GM12878 (cell line): Measurements from ENCODE around the gene TRAF3. TPM values are rescaled to one million over a fixed set of nuclear protein-coding genes. Genes with fewer than 3 reads are reported as not detected.

ENCODE experiments used
- ATAC-seq: fragments of 200-7000 bp; cut with Tn5 transposase; 3 replicates; pipeline ENCODE4 v1.9.1; 2020; ENCODE audit warnings: mild to moderate bottlenecking, moderate library complexity
- BruUV-seq: library from RNA; stranded (reverse); fragments of 400-500 nt; replicated peaks from 2 replicates; lab custom pipeline; 2021; lab: Mats Ljungman, UMichigan
- CTCF ChIA-PET: fragments of 300-600 bp; sonication (Branson Sonifier 250); formaldehyde crosslinking; extraction: SDS; loops from one replicate; lab custom pipeline; 2021; ENCODE audit warnings: inconsistent platforms; lab: Yijun Ruan, JAX
- POLR2A ChIA-PET: fragments of 350-600 bp; formaldehyde crosslinking; extraction: SDS; loops from one replicate; lab custom pipeline; 2021; ENCODE audit warnings: inconsistent platforms; lab: Charles Lee
- RAD21 ChIA-PET: fragments of 300-600 bp; sonication (Branson Sonifier 250); formaldehyde crosslinking; loops from one replicate; lab custom pipeline; 2023; ENCODE audit warnings: antibody characterized with exemption; ENCODE audit not compliant: unreplicated experiment; lab: Charles Lee
- SMC1A ChIA-PET: fragments of 300-600 bp; sonication (Branson Sonifier 250); formaldehyde crosslinking; loops from one replicate; lab custom pipeline; 2023; ENCODE audit not compliant: unreplicated experiment, uncharacterized antibody; lab: Charles Lee
- DNase-seq: peaks from one replicate; pipeline ENCODE4 v3.0.0-alpha.2; 2011; ENCODE audit warnings: low read depth, low spot score
- FAIRE-seq: peaks from 3 replicates; lab custom pipeline; 2011; peaks lifted over from hg19 to GRCh38; lab: Jason Lieb, UNC
- H2AFZ ChIP-seq: 2 replicates; pipeline ENCODE4 v1.6.0; 2011; ENCODE audit warnings: low read depth, low read length, control low read depth; ENCODE audit not compliant: control insufficient read depth
- H3K27ac ChIP-seq: 2 replicates; pipeline ENCODE4 v1.5.1; 2011; ENCODE audit warnings: control low read depth; ENCODE audit not compliant: control insufficient read depth, insufficient read depth
- H3K27me3 ChIP-seq, 2 experiments: replicated peaks in 1 of 2; 2 replicates each; pipeline versions ENCODE4 v1.6.0 to v1.6.1; 2011; ENCODE audit warnings: low read length in 1 of 2; ENCODE audit not compliant: control insufficient read depth in 2 of 2, insufficient read depth in 2 of 2
- H3K36me3 ChIP-seq, 2 experiments: 2 replicates each; pipeline ENCODE4 v1.5.1; 2011; ENCODE audit warnings: low read length in 1 of 2; ENCODE audit not compliant: control insufficient read depth in 2 of 2, insufficient read depth in 2 of 2
- H3K4me1 ChIP-seq: 2 replicates; pipeline ENCODE4 v1.6.1; 2011; ENCODE audit warnings: mild to moderate bottlenecking, low read length, moderate library complexity, mixed read lengths; ENCODE audit not compliant: control insufficient read depth, insufficient read depth
- H3K4me2 ChIP-seq: 2 replicates; pipeline ENCODE4 v1.6.0; 2011; ENCODE audit warnings: control low read depth; ENCODE audit not compliant: control insufficient read depth, insufficient read depth
- H3K4me3 ChIP-seq: fragments of 200-600 bp; sonication (generic); 2 replicates; pipeline ENCODE4 v1.5.1; 2016
- H3K79me2 ChIP-seq: 2 replicates; pipeline ENCODE4 v1.6.0; 2011; ENCODE audit warnings: low read length; ENCODE audit not compliant: control insufficient read depth, insufficient read depth
- H3K9ac ChIP-seq: 2 replicates; pipeline ENCODE4 v1.8.0; 2011; ENCODE audit warnings: low read length, control low read depth, mixed read lengths; ENCODE audit not compliant: control insufficient read depth, insufficient read depth
- H3K9me3 ChIP-seq: replicated peaks from 3 replicates; pipeline ENCODE4 v1.5.1; 2011; ENCODE audit warnings: mild to moderate bottlenecking, low read length; ENCODE audit not compliant: control insufficient read depth, insufficient read depth
- H4K20me1 ChIP-seq: 2 replicates; pipeline ENCODE4 v1.6.0; 2011; ENCODE audit not compliant: control insufficient read depth, insufficient read depth
- BACH1 ChIP-seq: fragments of 450-650 bp; IDR thresholded peaks from 2 replicates; pipeline ENCODE4 v1.6.1; 2017; ENCODE audit warnings: mild to moderate bottlenecking, borderline replicate concordance
- CTCF ChIP-seq, 3 experiments: IDR thresholded peaks in 2 of 3; conservative IDR thresholded peaks in 1 of 3; 2 replicates each; pipeline ENCODE4 v1.5.1; 2011; ENCODE audit warnings: low read depth in 3 of 3, low read length in 3 of 3, mild to moderate bottlenecking in 3 of 3, control low read depth in 2 of 3, moderate library complexity in 2 of 3, inconsistent platforms in 1 of 3, mixed read lengths in 1 of 3; ENCODE audit not compliant: control insufficient read depth in 2 of 3, insufficient read depth in 1 of 3; ENCODE audit errors: extremely low read depth in 1 of 3
- DPF2 ChIP-seq: fragments of 450-650 bp; IDR thresholded peaks from 2 replicates; pipeline ENCODE4 v1.6.1; 2017; ENCODE audit warnings: mild to moderate bottlenecking
- HDAC2 ChIP-seq: fragments of 200-600 bp; sonication (generic); IDR thresholded peaks from 2 replicates; pipeline ENCODE4 v1.6.1; 2017
- HSF1 ChIP-seq: fragments of 150-350 bp; IDR thresholded peaks from 2 replicates; pipeline ENCODE4 v1.6.1; 2014; ENCODE audit warnings: mild to moderate bottlenecking, low read depth, low read length
- JUND ChIP-seq: IDR thresholded peaks from 2 replicates; pipeline ENCODE4 v1.6.1; 2012; ENCODE audit warnings: low read depth, mild to moderate bottlenecking, low read length, improper control_type of control experiment, moderate library complexity
- LARP7 ChIP-seq: fragments of 450-650 bp; IDR thresholded peaks from 2 replicates; pipeline ENCODE4 v1.6.1; 2017; ENCODE audit warnings: mild to moderate bottlenecking
- MEF2B ChIP-seq: fragments of 450-650 bp; IDR thresholded peaks from 2 replicates; pipeline ENCODE4 v1.6.1; 2018; ENCODE audit warnings: mild to moderate bottlenecking, moderate library complexity; ENCODE audit not compliant: partially characterized antibody, poor library complexity, severe bottlenecking
- MLLT1 ChIP-seq: fragments of 450-650 bp; IDR thresholded peaks from 2 replicates; pipeline ENCODE4 v1.6.1; 2016; ENCODE audit warnings: mild to moderate bottlenecking
- MTA2 ChIP-seq: fragments of 450-650 bp; IDR thresholded peaks from 2 replicates; pipeline ENCODE4 v1.6.1; 2016; ENCODE audit warnings: low read depth, mild to moderate bottlenecking, moderate library complexity
- NBN ChIP-seq: fragments of 450-650 bp; IDR thresholded peaks from 2 replicates; pipeline ENCODE4 v1.6.1; 2016
- NFYB ChIP-seq: IDR thresholded peaks from 2 replicates; pipeline ENCODE4 v1.6.1; 2011; ENCODE audit warnings: low read depth, mild to moderate bottlenecking, low read length, improper control_type of control experiment, moderate library complexity; ENCODE audit not compliant: insufficient read depth
- TARDBP ChIP-seq: IDR thresholded peaks from 2 replicates; pipeline ENCODE4 v1.6.1; 2016; ENCODE audit warnings: borderline replicate concordance
- YY1 ChIP-seq: IDR thresholded peaks from 2 replicates; pipeline ENCODE4 v1.6.1; 2011; ENCODE audit warnings: low read depth, mild to moderate bottlenecking, low read length
- ZNF207 ChIP-seq: fragments of 450-650 bp; IDR thresholded peaks from 2 replicates; pipeline ENCODE4 v1.6.1; 2014; ENCODE audit warnings: antibody characterized with exemption, mild to moderate bottlenecking, borderline replicate concordance
- ZNF592 ChIP-seq: fragments of 450-650 bp; IDR thresholded peaks from 2 replicates; pipeline ENCODE4 v1.6.1; 2017; ENCODE audit warnings: mild to moderate bottlenecking, moderate library complexity
- WGBS: methylation state at CpG from one replicate; pipeline ENCODE4 v1.1.6; 2016; ENCODE audit warnings: low lambda C conversion rate; ENCODE audit not compliant: insufficient replicate concordance, insufficient coverage; ENCODE audit errors: missing lambda C conversion rate; 5-methylcytosine and 5-hydroxymethylcytosine counted together
- in situ Hi-C: fragments of 300-500 bp; cut with MboI; formaldehyde crosslinking; loops from 9 replicates; pipeline ENCODE4 v1.14.3; 2018; ENCODE audit warnings: mixed read lengths
- intact Hi-C: fragments of 100-400 bp; cut with micrococcal nuclease; formaldehyde crosslinking; loops from one replicate; pipeline ENCODE4 v1.14.2; 2022; ENCODE audit not compliant: unreplicated experiment
- polyA plus RNA-seq, 11 experiments: library from polyadenylated mRNA; depleted of rRNA in 4 of 11; unstranded in 6 of 11; stranded (reverse) in 5 of 11; fragments of >200 nt; fragmentation: Nextera tagmentation in 4 of 11; fragmentation: Illumina TruSeq in 1 of 11; extraction: Ambion mirVana in 4 of 11; extraction: Trizol in 1 of 11; gene quantifications; 1 replicate in 1 of 11; 2 replicates in 10 of 11; pipeline versions ENCODE4 v1.2.1 to v1.2.3, GENCODE V29; 2011 to 2016; ENCODE audit warnings: inconsistent platforms in 2 of 11, missing spikeins in 2 of 11, low read depth in 1 of 11
- total RNA-seq, 4 experiments: library from RNA; depleted of rRNA in 3 of 4; stranded (reverse); fragments of >200 nt in 3 of 4; fragmentation: Illumina TruSeq in 1 of 4; extraction: Trizol in 1 of 4; gene quantifications; 2 replicates each; pipeline versions ENCODE4 v1.2.1 to v1.2.3, GENCODE V29; 2013 to 2021

Gene TRAF3
- total and polyA plus RNA-seq, 10 of the 15 experiments (the other 5 are each of a cell fraction or from before 2014, with no cell fraction given), result 3.0 to 70.1 (median 36.5) TPM

GRCh38 chr14:102809870-102810269 lies 32.6 kb downstream of the TRAF3 start:
- Histone ChIP-seq H3K4me3 (no peak overlapping the region), H3K27me3 (no peaks in the 10 kb centered on the region), H3K4me2 (no peak overlapping the region; the same call in 1 of the 2 replicates), H3K9me3 (no peaks in the 10 kb centered on the region), H2AFZ (no peak overlapping the region), H3K27ac (peak overlapping the region; percentile 42; the same call in 1 of the 2 replicates), H3K4me1 (peaks cover 79% of the 10 kb centered on the region), H3K9ac (no peak overlapping the region), H4K20me1 (no peaks in the 10 kb centered on the region), H3K79me2 (peaks cover 96% of the 10 kb centered on the region), H3K36me3 (peaks cover 4 to 10% of the 10 kb centered on the region in 2 experiments; a peak in 3 of 4 replicates)
- WGBS, result 55% methylated on average over 3 of the region's 3 CpGs
- in situ Hi-C loops (no loop called here), intact Hi-C loops (no loop called here)
- CTCF ChIA-PET, result interaction anchor here (0.7 to 0.8 kb wide), 2 partner anchors 8 to 12 kb away, joined by 3 to 4 read pairs; no protein-coding TSS in a partner anchor
- POLR2A ChIA-PET, result interaction anchor here (2.1 to 6.3 kb wide), 2 partner anchors 10 to 11 kb away, joined by 10 to 63 read pairs; no protein-coding TSS in a partner anchor
- no peak for FAIRE-seq
- SMC1A ChIA-PET, result interaction anchor here (1.0 to 7.8 kb wide), 9 partner anchors 9 to 55 kb away, joined by 3 to 69 read pairs (median 5); no protein-coding TSS in a partner anchor
- no TSS peak for BruUV-seq
- RAD21 ChIA-PET, result interaction anchor here (1.2 to 2.2 kb wide), 2 partner anchors 8 to 9 kb away, joined by 3 to 7 read pairs; no protein-coding TSS in a partner anchor
- ATAC-seq, result no peak
- no peak for DNase-seq
- no peak for TF ChIP-seq HSF1
- TF ChIP-seq ZNF592, result no peak
- TF ChIP-seq NBN, result no peak
- TF ChIP-seq ZNF207, result no peak
- no peak for TF ChIP-seq TARDBP
- no peak for TF ChIP-seq CTCF (IDR thresholded peaks at IDR 0.05 in 2 of 3, conservative IDR thresholded peaks at IDR 0.05 in 1 of 3; ENCODE audit: control insufficient read depth in 2 of 3, extremely low read depth in 1 of 3, insufficient read depth in 1 of 3, low read depth in 3 of 3, low read length in 3 of 3)
- TF ChIP-seq YY1, result no peak
- no peak for TF ChIP-seq MEF2B
- no peak for TF ChIP-seq NFYB
- no peak for TF ChIP-seq BACH1
- TF ChIP-seq MLLT1, result no peak
- no peak for TF ChIP-seq LARP7
- no peak for TF ChIP-seq DPF2
- TF ChIP-seq JUND, result no peak
- no peak for TF ChIP-seq HDAC2
- no peak for TF ChIP-seq MTA2
